Caco-2 (cell line): Measurements from ENCODE around the gene TXNL4B. TPM values are rescaled to one million over a fixed set of nuclear protein-coding genes. Genes with fewer than 3 reads are reported as not detected.

Experiments
- BruUV-seq: library from RNA; stranded (reverse); fragments of 400-500 nt; replicated peaks from 2 replicates; lab custom pipeline; 2021; lab: Mats Ljungman, UMichigan
- CTCF ChIA-PET: fragments of 300-600 bp; sonication (Branson Sonifier 250); formaldehyde crosslinking; loops from one replicate; lab custom pipeline; 2022; ENCODE audit warnings: antibody characterized with exemption; lab: Charles Lee
- POLR2A ChIA-PET: fragments of 300-600 bp; sonication (Branson Sonifier 250); formaldehyde crosslinking; loops from one replicate; lab custom pipeline; 2022; ENCODE audit warnings: antibody characterized with exemption; lab: Charles Lee
- DNase-seq, 2 experiments: peaks; one replicate each; pipeline versions ENCODE4 v3.0.0 to v3.0.0-alpha.2; 2020 to 2022
- H3K27me3 ChIP-seq: replicated peaks from 2 replicates; pipeline ENCODE4 v1.6.0; 2011; ENCODE audit warnings: low read length; ENCODE audit not compliant: control insufficient read depth, insufficient read depth
- H3K36me3 ChIP-seq: 2 replicates; pipeline ENCODE4 v1.5.1; 2011; ENCODE audit warnings: low read length; ENCODE audit not compliant: control insufficient read depth, insufficient read depth
- H3K4me1 ChIP-seq: fragments of 250-450 bp; sonication (Bioruptor Pico); 2 replicates; pipeline ENCODE4 v1.5.1; 2020; ENCODE audit warnings: mild to moderate bottlenecking
- H3K4me3 ChIP-seq: 2 replicates; pipeline ENCODE4 v1.5.1; 2011; ENCODE audit warnings: low read depth, mild to moderate bottlenecking, control low read depth, low read length
- H3K9me3 ChIP-seq: fragments of 250-450 bp; sonication (Bioruptor Pico); 2 replicates; pipeline ENCODE4 v1.5.1; 2020; ENCODE audit warnings: mild to moderate bottlenecking, moderate library complexity
- H3K27ac Mint-ChIP-seq: one replicate; pipeline ENCODE4 v1.8.0; 2022; ENCODE audit warnings: mixed read lengths; ENCODE audit not compliant: unreplicated experiment
- H3K27me3 Mint-ChIP-seq: one replicate; pipeline ENCODE4 v1.8.0; 2022; ENCODE audit warnings: mixed read lengths; ENCODE audit not compliant: insufficient read depth, unreplicated experiment
- H3K36me3 Mint-ChIP-seq: one replicate; pipeline ENCODE4 v1.8.0; 2022; ENCODE audit warnings: mild to moderate bottlenecking, mixed read lengths; ENCODE audit not compliant: insufficient read depth, unreplicated experiment
- H3K4me1 Mint-ChIP-seq: one replicate; pipeline ENCODE4 v1.8.0; 2022; ENCODE audit warnings: low read depth, mixed read lengths; ENCODE audit not compliant: unreplicated experiment
- H3K4me3 Mint-ChIP-seq: one replicate; pipeline ENCODE4 v1.8.0; 2022; ENCODE audit warnings: mild to moderate bottlenecking, moderate library complexity, mixed read lengths; ENCODE audit not compliant: unreplicated experiment
- H3K9me3 Mint-ChIP-seq: one replicate; pipeline ENCODE4 v1.8.0; 2022; ENCODE audit warnings: mixed read lengths; ENCODE audit not compliant: unreplicated experiment
- intact Hi-C: fragments of 100-400 bp; cut with micrococcal nuclease; formaldehyde crosslinking; loops from one replicate; pipeline ENCODE4 v1.10.0; 2022; ENCODE audit not compliant: unreplicated experiment
- total RNA-seq: library from RNA; stranded (reverse); gene quantifications from 2 replicates; pipeline ENCODE4 v1.2.3, GENCODE V29; 2022
- TF ChIP-seq, protein P1 (sequence below), 2 experiments: fragments of 200-600 bp in 1 of 2; IDR thresholded peaks; 1 replicate in 1 of 2; 2 replicates in 1 of 2; pipeline versions ENCODE4 v1.5.1 to v1.8.0; 2011 to 2022; ENCODE audit warnings: antibody characterized with exemption in 1 of 2, control low read depth in 1 of 2, inconsistent platforms in 1 of 2, low read depth in 1 of 2, low read length in 1 of 2, mild to moderate bottlenecking in 1 of 2, moderate library complexity in 1 of 2; ENCODE audit not compliant: insufficient read depth in 1 of 2, severe bottlenecking in 1 of 2, unreplicated experiment in 1 of 2

Gene TXNL4B
- total RNA-seq, 1 experiment from 2014 or later: 17.9 TPM

GRCh38 chr16:72111657-72112451, 18.4 kb upstream of the TXNL4B start:
- intact Hi-C loops: no loop called here
- Mint-ChIP-seq H3K27me3 (no peaks in the 10 kb centered on the region), H3K4me1 (no peaks in the 10 kb centered on the region), H3K36me3 (peaks cover 53% of the 10 kb centered on the region), H3K27ac (no peak overlapping the region), H3K9me3 (no peaks in the 10 kb centered on the region), H3K4me3 (no peak overlapping the region)
- Histone ChIP-seq H3K4me1 (no peaks in the 10 kb centered on the region), H3K9me3 (no peaks in the 10 kb centered on the region), H3K36me3 (peaks cover 3% of the 10 kb centered on the region), H3K4me3 (no peak overlapping the region), H3K27me3 (no peaks in the 10 kb centered on the region)
- CTCF ChIA-PET: interaction anchor here (0.7 kb wide), 1 partner anchor 46 kb away, joined by 3 read pairs; no protein-coding TSS in a partner anchor
- DNase-seq: no peak
- no TSS peak for BruUV-seq
- POLR2A ChIA-PET: interaction anchor here (0.7 to 1.4 kb wide), 2 partner anchors 18 to 77 kb away, joined by 3 to 5 read pairs; partner anchors contain the start of genes DHX38 and TXNL4B
- TF ChIP-seq, protein P1, sequence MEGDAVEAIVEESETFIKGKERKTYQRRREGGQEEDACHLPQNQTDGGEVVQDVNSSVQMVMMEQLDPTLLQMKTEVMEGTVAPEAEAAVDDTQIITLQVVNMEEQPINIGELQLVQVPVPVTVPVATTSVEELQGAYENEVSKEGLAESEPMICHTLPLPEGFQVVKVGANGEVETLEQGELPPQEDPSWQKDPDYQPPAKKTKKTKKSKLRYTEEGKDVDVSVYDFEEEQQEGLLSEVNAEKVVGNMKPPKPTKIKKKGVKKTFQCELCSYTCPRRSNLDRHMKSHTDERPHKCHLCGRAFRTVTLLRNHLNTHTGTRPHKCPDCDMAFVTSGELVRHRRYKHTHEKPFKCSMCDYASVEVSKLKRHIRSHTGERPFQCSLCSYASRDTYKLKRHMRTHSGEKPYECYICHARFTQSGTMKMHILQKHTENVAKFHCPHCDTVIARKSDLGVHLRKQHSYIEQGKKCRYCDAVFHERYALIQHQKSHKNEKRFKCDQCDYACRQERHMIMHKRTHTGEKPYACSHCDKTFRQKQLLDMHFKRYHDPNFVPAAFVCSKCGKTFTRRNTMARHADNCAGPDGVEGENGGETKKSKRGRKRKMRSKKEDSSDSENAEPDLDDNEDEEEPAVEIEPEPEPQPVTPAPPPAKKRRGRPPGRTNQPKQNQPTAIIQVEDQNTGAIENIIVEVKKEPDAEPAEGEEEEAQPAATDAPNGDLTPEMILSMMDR (IDR thresholded peaks at IDR 0.05; ENCODE audit: insufficient read depth in 1 of 2, low read depth in 1 of 2, low read length in 1 of 2, severe bottlenecking in 1 of 2, unreplicated experiment in 1 of 2): no peak

GRCh38 chr16:72110662-72111615, 17.5 kb upstream of the TXNL4B start:
- peaks cover 59% of the 10 kb centered on the region for H3K36me3 Mint-ChIP-seq
- no TSS peak for BruUV-seq
- no peaks in the 10 kb centered on the region for H3K27me3 Mint-ChIP-seq
- Histone ChIP-seq H3K9me3 (no peaks in the 10 kb centered on the region), H3K4me1 (no peaks in the 10 kb centered on the region), H3K4me3 (no peak overlapping the region), H3K27me3 (no peaks in the 10 kb centered on the region), H3K36me3 (peaks cover 5% of the 10 kb centered on the region)
- no peak overlapping the region for H3K27ac Mint-ChIP-seq
- POLR2A ChIA-PET: interaction anchor here (1.4 kb wide), 1 partner anchor 17 kb away, joined by 5 read pairs; the partner anchor contains the start of genes DHX38 and TXNL4B
- no peak overlapping the region for H3K4me3 Mint-ChIP-seq
- CTCF ChIA-PET: interaction anchor here (0.6 to 0.7 kb wide), 2 partner anchors 45 to 127 kb away, joined by 3 read pairs; no protein-coding TSS in a partner anchor
- H3K4me1 Mint-ChIP-seq: no peaks in the 10 kb centered on the region
- TF ChIP-seq, protein P1 (IDR thresholded peaks at IDR 0.05; ENCODE audit: insufficient read depth in 1 of 2, low read depth in 1 of 2, low read length in 1 of 2, severe bottlenecking in 1 of 2, unreplicated experiment in 1 of 2): no peak
- H3K9me3 Mint-ChIP-seq: no peaks in the 10 kb centered on the region
- DNase-seq: no peak
- intact Hi-C loops: no loop called here

DNA sequence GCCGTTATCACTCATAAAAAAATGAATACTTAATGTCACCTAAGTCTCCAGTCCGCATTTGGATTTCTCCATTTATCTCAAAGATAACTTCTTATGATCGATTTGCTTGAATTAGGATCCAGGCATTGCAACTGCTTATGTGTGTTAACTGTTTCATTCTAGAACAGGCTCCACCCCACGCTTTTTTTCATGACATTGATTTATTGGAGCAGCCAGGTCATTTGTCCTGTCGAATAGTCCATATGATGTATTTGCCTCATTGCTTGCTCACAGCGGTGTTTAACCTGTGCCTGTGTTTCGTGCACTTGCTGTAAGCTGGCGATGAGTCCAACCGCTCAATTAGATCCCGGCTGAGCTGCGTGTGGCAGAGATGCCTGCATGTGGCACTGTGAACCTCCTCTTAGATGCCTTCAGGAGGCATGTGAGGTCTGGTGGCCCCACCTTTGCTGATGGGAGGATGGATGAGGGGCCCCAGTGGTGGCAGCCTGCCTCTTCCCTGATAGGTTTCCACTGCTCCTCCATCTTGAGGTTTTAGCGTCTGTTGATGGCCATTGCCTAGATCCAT, 16.6 kb upstream of the TXNL4B start:
- Mint-ChIP-seq H3K4me1 (no peaks in the 10 kb centered on the region), H3K27me3 (no peaks in the 10 kb centered on the region), H3K9me3 (no peaks in the 10 kb centered on the region), H3K27ac (no peak overlapping the region), H3K36me3 (peaks cover 66% of the 10 kb centered on the region), H3K4me3 (no peak overlapping the region)
- ChIA-PET POLR2A (no interaction called here), CTCF (no interaction called here)
- H3K4me3 ChIP-seq: no peak overlapping the region
- intact Hi-C loops: no loop called here
- H3K27me3 ChIP-seq: no peaks in the 10 kb centered on the region
- no TSS peak for BruUV-seq
- peaks cover 8% of the 10 kb centered on the region for H3K36me3 ChIP-seq
- no peaks in the 10 kb centered on the region for H3K4me1 ChIP-seq
- TF ChIP-seq, protein P1 (IDR thresholded peaks at IDR 0.05; ENCODE audit: insufficient read depth in 1 of 2, low read depth in 1 of 2, low read length in 1 of 2, severe bottlenecking in 1 of 2, unreplicated experiment in 1 of 2): no peak
- DNase-seq: no peak
- no peaks in the 10 kb centered on the region for H3K9me3 ChIP-seq
